K562 (cell line): ENCODE measurements around the gene PRDM12. TPM values are rescaled to one million over a fixed set of nuclear protein-coding genes. Genes with fewer than 3 reads are reported as not detected.

Source experiments
- AFF4 ChIP-seq: sonication (generic); formaldehyde crosslinking; IDR thresholded peaks from 2 replicates; pipeline ENCODE4 v1.8.0; 2023; ENCODE audit warnings: mild to moderate bottlenecking, missing genetic modification reagents
- CBFB ChIP-seq: sonication (generic); formaldehyde crosslinking; IDR thresholded peaks from 2 replicates; pipeline ENCODE4 v1.4.0; 2020; ENCODE audit warnings: mild to moderate bottlenecking, missing genetic modification reagents
- IRF2 ChIP-seq: sonication (generic); formaldehyde crosslinking; IDR thresholded peaks from 2 replicates; pipeline ENCODE4 v1.8.1; 2022; ENCODE audit warnings: mild to moderate bottlenecking, missing genetic modification reagents
- KLF16 ChIP-seq: IDR thresholded peaks from 2 replicates; pipeline ENCODE4 v1.6.1; 2016; ENCODE audit warnings: antibody characterized with exemption
- MECOM ChIP-seq: fragments of 250-450 bp; sonication (Bioruptor Pico); IDR thresholded peaks from 2 replicates; pipeline ENCODE4 v1.8.0; 2022; ENCODE audit warnings: inconsistent platforms
- MED1 ChIP-seq: sonication (generic); formaldehyde crosslinking; IDR thresholded peaks from 2 replicates; pipeline ENCODE4 v1.8.1; 2023; ENCODE audit warnings: missing genetic modification reagents, borderline replicate concordance
- MTA2 ChIP-seq: fragments of 450-650 bp; IDR thresholded peaks from 2 replicates; pipeline ENCODE4 v1.6.1; 2016; ENCODE audit warnings: low read depth
- MYNN ChIP-seq, 2 experiments: sonication (generic); formaldehyde crosslinking in 1 of 2; IDR thresholded peaks; 2 replicates each; pipeline versions ENCODE4 v1.5.0 to v1.6.1; 2016 to 2020; ENCODE audit warnings: antibody characterized with exemption in 1 of 2, missing genetic modification reagents in 1 of 2
- RBM25 ChIP-seq: fragments of 200-400 bp; formaldehyde crosslinking; IDR thresholded peaks from 2 replicates; pipeline ENCODE4 v1.6.1; 2018; ENCODE audit warnings: low read length, low read depth, moderate library complexity; ENCODE audit not compliant: severe bottlenecking
- SP1 ChIP-seq: sonication (generic); formaldehyde crosslinking; IDR thresholded peaks from 2 replicates; pipeline ENCODE4 v1.8.1; 2022; ENCODE audit warnings: mild to moderate bottlenecking, missing genetic modification reagents
- TAF1 ChIP-seq: IDR thresholded peaks from 2 replicates; pipeline ENCODE4 v1.6.1; 2011; ENCODE audit warnings: mild to moderate bottlenecking, low read length, moderate library complexity; ENCODE audit not compliant: insufficient read depth, control insufficient read depth, severe bottlenecking; ENCODE audit errors: extremely low read depth
- ZKSCAN8 ChIP-seq: fragments of 200-800 bp; sonication (Bioruptor generic); IDR thresholded peaks from 2 replicates; pipeline ENCODE4 v1.6.1; 2016; ENCODE audit warnings: missing genetic modification characterization, missing compliant biosample characterization
- ZNF24 ChIP-seq: fragments of 450-650 bp; IDR thresholded peaks from 2 replicates; pipeline ENCODE4 v1.6.1; 2016
- ZNF282 ChIP-seq: sonication (generic); formaldehyde crosslinking; IDR thresholded peaks from 2 replicates; pipeline ENCODE4 v1.8.1; 2023; ENCODE audit warnings: missing genetic modification reagents
- ZNF699 ChIP-seq: fragments of 250-450 bp; sonication (Bioruptor Pico); IDR thresholded peaks from 2 replicates; pipeline ENCODE4 v1.8.0; 2021; ENCODE audit warnings: mild to moderate bottlenecking, moderate library complexity; ENCODE audit not compliant: insufficient replicate concordance
- ZNF766 ChIP-seq: fragments of 200-800 bp; sonication (Bioruptor generic); conservative IDR thresholded peaks from 2 replicates; pipeline ENCODE4 v1.6.1; 2016; ENCODE audit warnings: missing genetic modification characterization, missing compliant biosample characterization
- polyA plus RNA-seq, 8 experiments: library from polyadenylated mRNA; depleted of rRNA in 4 of 8; stranded (reverse) in 5 of 8; unstranded in 3 of 8; fragments of >200 nt; fragmentation: Nextera tagmentation in 2 of 8; fragmentation: Illumina TruSeq in 1 of 8; extraction: Ambion mirVana in 2 of 8; extraction: Trizol in 1 of 8; gene quantifications; 2 replicates each; pipeline versions ENCODE4 v1.2.1 to v1.2.3, GENCODE V29; 2011 to 2014; ENCODE audit warnings: inconsistent platforms in 1 of 8, missing spikeins in 1 of 8
- total RNA-seq, 7 experiments: library from RNA; depleted of rRNA in 6 of 7; stranded (reverse); fragments of >200 nt in 6 of 7; fragmentation: Illumina TruSeq in 2 of 7; extraction: Trizol in 2 of 7; gene quantifications; 2 replicates each; pipeline versions ENCODE4 v1.2.1 to v1.2.3, GENCODE V29; 2011 to 2021; ENCODE audit warnings: low replicate concordance in 1 of 7
- TF ChIP-seq, protein P1 (sequence below): IDR thresholded peaks from 3 replicates; pipeline ENCODE4 v1.6.1; 2011; ENCODE audit warnings: borderline replicate concordance, mild to moderate bottlenecking; ENCODE audit not compliant: insufficient read length, insufficient read depth
- TF ChIP-seq, protein P2 (sequence below), 2 experiments: fragments of 250-450 bp in 1 of 2; fragments of 450-650 bp in 1 of 2; sonication (Bioruptor Pico) in 1 of 2; IDR thresholded peaks; 2 replicates each; pipeline versions ENCODE4 v1.6.1 to v1.8.0; 2016 to 2021; ENCODE audit warnings: mild to moderate bottlenecking in 2 of 2, moderate library complexity in 2 of 2, missing compliant biosample characterization in 1 of 2, missing genetic modification characterization in 1 of 2
- TF ChIP-seq, protein P3 (sequence below): fragments of 200-400 bp; formaldehyde crosslinking; IDR thresholded peaks from 2 replicates; pipeline ENCODE4 v1.6.1; 2017; ENCODE audit warnings: mild to moderate bottlenecking, low read depth, low read length, moderate library complexity

Gene PRDM12
- total and polyA plus RNA-seq, 9 of the 15 experiments (the other 6 are each of a cell fraction or from before 2014, with no cell fraction given) = 0.04 to 0.22 (median 0.07) TPM; not detected in 3

- TF ChIP-seq, protein P1, sequence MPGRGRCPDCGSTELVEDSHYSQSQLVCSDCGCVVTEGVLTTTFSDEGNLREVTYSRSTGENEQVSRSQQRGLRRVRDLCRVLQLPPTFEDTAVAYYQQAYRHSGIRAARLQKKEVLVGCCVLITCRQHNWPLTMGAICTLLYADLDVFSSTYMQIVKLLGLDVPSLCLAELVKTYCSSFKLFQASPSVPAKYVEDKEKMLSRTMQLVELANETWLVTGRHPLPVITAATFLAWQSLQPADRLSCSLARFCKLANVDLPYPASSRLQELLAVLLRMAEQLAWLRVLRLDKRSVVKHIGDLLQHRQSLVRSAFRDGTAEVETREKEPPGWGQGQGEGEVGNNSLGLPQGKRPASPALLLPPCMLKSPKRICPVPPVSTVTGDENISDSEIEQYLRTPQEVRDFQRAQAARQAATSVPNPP = no peak
- TF ChIP-seq MECOM (CRISPR knock-in tag) (no peak), MED1 (CRISPR knock-in tag) (no peak), ZKSCAN8 (CRISPR knock-in tag) (no peak), AFF4 (no peak), ZNF699 (CRISPR knock-in tag) (no peak), ZNF766 (no peak), SP1 (CRISPR knock-in tag) (0 out of 2 replicates have a peak, but pooled peaks have one; percentile 13), RBM25 (peak; percentile 75), ZNF282 (no peak), MTA2 (no peak), MYNN (IDR thresholded peaks at IDR 0.05) (no peak), MYNN (CRISPR knock-in tag; IDR thresholded peaks at IDR 0.05) (no peak), TAF1 (no peak), ZNF24 (no peak), CBFB (CRISPR knock-in tag) (no peak), KLF16 (no peak), IRF2 (CRISPR knock-in tag) (no peak)
- TF ChIP-seq, protein P2, sequence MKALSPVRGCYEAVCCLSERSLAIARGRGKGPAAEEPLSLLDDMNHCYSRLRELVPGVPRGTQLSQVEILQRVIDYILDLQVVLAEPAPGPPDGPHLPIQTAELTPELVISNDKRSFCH (CRISPR knock-in tag; IDR thresholded peaks at IDR 0.05) = no peak
- TF ChIP-seq, protein P2 (tag; IDR thresholded peaks at IDR 0.05) = no peak
- TF ChIP-seq, protein P3, sequence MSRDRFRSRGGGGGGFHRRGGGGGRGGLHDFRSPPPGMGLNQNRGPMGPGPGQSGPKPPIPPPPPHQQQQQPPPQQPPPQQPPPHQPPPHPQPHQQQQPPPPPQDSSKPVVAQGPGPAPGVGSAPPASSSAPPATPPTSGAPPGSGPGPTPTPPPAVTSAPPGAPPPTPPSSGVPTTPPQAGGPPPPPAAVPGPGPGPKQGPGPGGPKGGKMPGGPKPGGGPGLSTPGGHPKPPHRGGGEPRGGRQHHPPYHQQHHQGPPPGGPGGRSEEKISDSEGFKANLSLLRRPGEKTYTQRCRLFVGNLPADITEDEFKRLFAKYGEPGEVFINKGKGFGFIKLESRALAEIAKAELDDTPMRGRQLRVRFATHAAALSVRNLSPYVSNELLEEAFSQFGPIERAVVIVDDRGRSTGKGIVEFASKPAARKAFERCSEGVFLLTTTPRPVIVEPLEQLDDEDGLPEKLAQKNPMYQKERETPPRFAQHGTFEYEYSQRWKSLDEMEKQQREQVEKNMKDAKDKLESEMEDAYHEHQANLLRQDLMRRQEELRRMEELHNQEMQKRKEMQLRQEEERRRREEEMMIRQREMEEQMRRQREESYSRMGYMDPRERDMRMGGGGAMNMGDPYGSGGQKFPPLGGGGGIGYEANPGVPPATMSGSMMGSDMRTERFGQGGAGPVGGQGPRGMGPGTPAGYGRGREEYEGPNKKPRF = no peak
These were observed 25.7 kb downstream of the PRDM12 start (continued) for GRCh38 chr9:130689937-130690700.
